Eye (tissue), 1 donor: ENCODE data around the gene PDGFA.
A peak's percentile ranks its signal among the peaks of the same experiment; 100 is the strongest.

ENCODE experiments used
- DNase-seq: peaks from one replicate; pipeline ENCODE4 v3.0.0-alpha.2; 2015

PDGFA gene

GRCh38 chr7:457814-458510 is 61.7 kb downstream of the PDGFA start:
- no peak for DNase-seq

- DNase-seq, result peak; percentile 82
These were observed 64.3 kb downstream of the PDGFA start for GRCh38 chr7:455110-455928.

DNA sequence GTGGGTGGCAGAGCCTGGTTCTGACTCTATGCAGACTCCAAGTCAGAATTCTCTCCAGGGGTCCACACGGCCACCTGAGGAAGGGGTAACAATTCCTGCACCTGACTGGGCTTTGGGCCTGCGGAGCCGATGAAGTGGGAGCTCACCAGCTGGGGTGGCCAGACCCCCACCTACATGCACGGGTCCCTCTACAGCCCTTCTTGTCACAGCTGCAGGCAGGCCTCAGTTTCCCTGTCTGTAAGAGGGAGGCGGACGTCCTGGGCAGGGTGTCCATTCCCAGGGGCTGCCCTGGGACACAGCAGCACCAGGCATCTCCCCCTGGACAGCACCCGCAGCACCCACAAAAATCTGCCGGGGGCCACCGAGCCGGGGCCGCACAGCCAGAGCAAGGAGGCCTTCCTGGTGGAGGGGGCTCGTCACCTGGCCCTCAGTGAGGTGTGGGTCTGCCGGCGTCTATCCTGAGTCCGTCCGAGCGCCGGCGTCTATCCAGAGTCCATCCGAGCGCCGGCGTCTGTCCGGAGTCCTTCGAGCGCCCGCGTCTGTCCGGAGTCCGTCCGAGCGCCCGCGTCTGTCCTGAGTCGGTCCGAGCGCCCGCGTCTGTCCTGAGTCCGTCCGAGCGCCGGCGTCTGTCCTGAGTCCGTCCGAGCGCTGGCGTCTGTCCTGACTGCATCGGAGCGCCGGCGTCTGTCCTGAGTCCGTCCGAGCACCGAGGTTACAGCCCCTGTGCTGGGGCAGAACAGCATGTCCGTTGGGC is 65.1 kb downstream of the PDGFA start:
- no peak for DNase-seq

GRCh38 chr7:453597-454306 is 65.9 kb downstream of the PDGFA start:
- no peak for DNase-seq

- DNase-seq, result no peak
These were observed 66.7 kb downstream of the PDGFA start for GRCh38 chr7:452791-453455.

DNA sequence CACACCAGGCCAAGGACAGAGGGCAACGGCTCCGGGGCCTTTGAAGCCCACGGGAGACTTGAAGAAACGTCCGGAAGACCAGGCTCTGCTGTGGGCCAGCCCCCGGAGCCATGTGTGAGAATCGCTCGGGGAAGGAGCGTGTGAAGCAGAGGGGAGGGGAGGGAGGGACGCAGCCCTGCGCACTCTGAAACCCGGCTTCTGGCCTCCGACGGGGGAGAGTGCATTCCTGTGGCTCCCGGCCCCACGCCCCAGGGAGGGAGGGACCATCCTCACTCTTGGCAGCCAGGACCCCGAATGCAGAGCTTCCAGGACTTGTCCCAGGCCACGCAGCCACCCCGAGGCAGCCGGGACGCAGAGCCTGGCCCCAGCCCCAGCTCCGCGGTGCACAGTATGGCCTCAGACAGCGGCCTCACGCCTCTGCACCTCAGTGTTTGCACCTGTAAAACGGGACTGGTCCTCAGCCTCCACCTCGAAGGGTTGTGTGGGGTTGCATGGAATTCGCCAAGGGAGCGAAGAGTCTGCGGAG is 67.4 kb downstream of the PDGFA start:
- peak; percentile 68 for DNase-seq

DNA sequence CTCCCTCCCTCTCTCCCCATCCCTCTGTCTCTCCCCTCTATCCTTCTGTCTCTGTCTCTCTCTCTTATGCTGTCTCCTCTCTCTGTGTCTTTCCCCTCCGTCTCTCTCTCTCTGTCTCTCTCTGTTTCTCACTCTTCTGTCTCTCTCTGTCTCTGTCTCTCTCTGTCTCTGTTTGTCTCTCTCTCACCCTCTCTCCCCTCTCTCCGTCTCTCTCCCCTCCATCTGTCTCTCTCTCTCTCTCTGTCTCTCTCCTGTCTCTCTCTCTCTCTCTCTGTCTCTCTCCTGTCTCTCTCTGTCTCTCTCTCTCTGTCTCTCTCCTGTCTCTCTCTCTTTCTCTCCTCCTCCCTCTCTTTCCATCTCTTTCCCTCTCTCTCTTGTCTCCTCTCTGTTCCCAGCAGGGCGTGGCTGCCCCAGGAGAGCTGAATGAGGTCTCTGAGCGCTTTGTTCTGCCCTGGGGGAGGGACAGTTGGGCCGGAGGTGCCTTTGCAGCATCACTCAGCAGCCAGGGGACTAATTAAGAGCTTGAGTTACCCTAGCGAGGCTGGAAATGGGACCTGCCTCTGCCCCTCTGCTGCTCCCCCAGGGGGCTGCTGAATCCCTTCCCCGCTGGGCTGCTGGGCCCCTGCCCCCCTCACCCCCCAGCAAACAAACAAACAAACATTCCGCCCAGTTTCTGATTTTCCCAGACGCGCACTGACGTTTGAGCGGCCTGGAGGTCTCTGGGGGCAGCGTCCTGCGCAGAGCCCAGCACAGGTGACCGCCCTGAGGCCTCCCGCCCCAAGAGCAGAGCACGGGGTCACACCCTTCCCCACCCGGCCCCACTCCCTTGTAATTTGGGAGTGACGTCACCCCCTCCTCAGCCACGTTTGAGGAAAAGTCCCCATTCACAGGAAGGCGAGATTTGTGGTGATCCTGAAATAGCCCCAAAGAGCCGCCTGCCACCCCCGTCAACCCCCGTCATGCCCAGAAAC is 68.1 kb downstream of the PDGFA start:
- no peak for DNase-seq

GRCh38 chr7:450741-451140 is 68.9 kb downstream of the PDGFA start:
- DNase-seq, result no peak

GRCh38 chr7:450036-450435 is 69.6 kb downstream of the PDGFA start:
- no peak for DNase-seq

- no peak for DNase-seq
These were observed 70.2 kb downstream of the PDGFA start for GRCh38 chr7:449324-450019.

GRCh38 chr7:447523-447922 is 72.1 kb downstream of the PDGFA start:
- DNase-seq, result no peak
